ENCODE measurements around the gene SLC35A2.

The SLC35A2 gene

DNA sequence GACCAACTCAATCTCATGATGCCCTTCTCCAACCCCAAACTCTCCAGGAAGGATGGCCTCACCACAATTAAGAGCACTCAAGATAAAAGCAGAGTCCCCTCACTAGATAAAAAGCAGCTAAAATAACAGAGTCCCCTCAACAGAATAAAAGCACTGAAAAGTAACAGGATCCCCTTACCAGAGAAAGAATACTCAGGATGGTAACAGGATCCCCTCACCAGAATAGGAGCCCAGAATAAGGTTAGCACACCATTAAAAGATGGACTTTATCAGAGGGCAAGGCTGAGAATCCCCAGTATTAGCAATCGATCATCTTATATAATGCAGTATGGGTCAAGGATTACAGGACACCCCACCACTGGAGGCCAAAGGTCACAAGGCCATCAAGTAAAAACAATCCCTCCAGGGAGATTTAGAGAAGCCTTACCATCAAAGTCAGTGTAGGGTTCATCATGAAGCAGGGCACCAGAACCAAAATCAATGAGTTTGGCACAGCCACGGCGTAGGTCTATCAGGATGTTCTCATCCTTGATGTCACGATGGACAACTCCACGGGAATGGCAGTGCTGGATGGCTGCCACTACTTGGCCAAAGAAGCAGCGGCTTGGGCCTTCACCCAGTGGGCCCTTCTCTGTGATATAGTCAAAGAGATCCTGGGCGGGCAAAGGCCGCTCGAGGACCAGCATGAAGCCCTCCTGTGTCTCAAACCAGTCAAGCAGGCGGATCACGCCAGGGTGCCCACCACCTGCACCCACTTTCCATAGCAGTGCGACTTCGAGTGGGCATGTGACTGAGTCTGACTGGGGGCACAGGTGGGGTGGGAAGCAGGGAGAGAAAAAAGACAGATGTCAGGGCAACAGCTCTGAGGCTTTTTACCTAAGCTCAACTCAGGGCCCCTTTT lies 3.4 kb upstream of the SLC35A2 start:
- Histone ChIP-seq H3K36me3 (ENCODE audit: insufficient read depth, low read length) (peaks cover 6% of the 10 kb centered on the region; the same call in 1 of the 2 replicates), H3K4me3 (ENCODE audit: low read length, poor library complexity, severe bottlenecking) (no peak overlapping the region), H3K9ac (ENCODE audit: low read depth, low read length, poor library complexity, severe bottlenecking) (no peak overlapping the region)

DNA sequence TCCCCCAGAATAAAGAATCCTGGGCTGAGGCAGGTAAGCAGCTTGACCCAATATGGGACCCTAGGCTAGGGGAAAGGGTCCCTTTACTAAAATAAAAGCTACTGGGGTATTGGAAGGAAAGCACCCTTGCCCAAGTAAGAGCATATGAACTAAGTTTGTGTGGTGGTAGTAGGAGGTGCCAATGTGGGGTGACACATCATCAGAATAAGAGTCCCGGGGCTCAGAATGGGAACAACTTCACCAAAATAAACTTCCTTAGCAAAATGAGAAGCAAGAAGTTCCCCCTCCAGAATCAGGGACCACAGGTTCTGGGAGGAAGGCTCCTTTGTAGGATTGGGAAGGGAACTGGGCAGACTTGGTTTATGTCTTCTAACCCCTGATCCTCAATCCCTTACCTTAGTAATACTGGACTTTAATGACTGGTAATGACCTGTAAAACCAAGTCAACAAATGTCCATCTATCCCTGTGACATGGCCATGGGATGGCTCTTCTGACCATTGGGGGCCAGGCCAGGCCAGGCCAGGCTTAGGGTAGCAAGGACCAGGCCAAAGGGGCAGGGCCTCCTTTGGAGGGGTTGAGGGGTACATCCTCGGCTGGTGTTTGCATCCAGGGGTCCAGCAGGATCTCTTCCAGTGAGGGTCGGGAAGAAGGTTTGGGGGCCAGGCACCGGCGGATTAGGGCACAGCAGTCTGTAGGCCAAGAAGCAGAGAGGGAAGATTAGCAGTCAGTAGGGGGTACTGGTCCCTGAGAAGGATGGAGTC lies 2.3 kb upstream of the SLC35A2 start:
- Histone ChIP-seq H2AFZ (ENCODE audit: low read length) (no peak overlapping the region), H3K4me1 (ENCODE audit: insufficient read depth, low read length, poor library complexity, severe bottlenecking) (peaks cover 6% of the 10 kb centered on the region), H3K4me2 (ENCODE audit: low read depth, low read length, poor library complexity, severe bottlenecking) (no peak overlapping the region), H4K20me1 (ENCODE audit: insufficient read depth, low read length, poor library complexity, severe bottlenecking) (peaks cover 5% of the 10 kb centered on the region), H3K4me3 (ENCODE audit: low read length, poor library complexity, severe bottlenecking) (no peak overlapping the region), H3K36me3 (ENCODE audit: insufficient read depth, low read length) (peaks cover 6% of the 10 kb centered on the region; the same call in 1 of the 2 replicates), H3K9ac (ENCODE audit: low read depth, low read length, poor library complexity, severe bottlenecking) (no peak overlapping the region), H3K9me3 (ENCODE audit: insufficient read depth, low read depth, low read length) (no peaks in the 10 kb centered on the region), H3F3A (ENCODE audit: low read depth) (no peaks in the 10 kb centered on the region), H3K27me3 (ENCODE audit: insufficient read depth, low read length, poor library complexity, severe bottlenecking) (no peaks in the 10 kb centered on the region), H3K9me2 (replicated peaks; ENCODE audit: low read depth, low read length) (no peaks in the 10 kb centered on the region), H3K79me2 (ENCODE audit: insufficient read depth, low read length) (peaks cover 29% of the 10 kb centered on the region)
- no peak for TF ChIP-seq EZH2phosphoT487 (IDR thresholded peaks at IDR 0.05; ENCODE audit: borderline replicate concordance)
- TF ChIP-seq, protein P1, sequence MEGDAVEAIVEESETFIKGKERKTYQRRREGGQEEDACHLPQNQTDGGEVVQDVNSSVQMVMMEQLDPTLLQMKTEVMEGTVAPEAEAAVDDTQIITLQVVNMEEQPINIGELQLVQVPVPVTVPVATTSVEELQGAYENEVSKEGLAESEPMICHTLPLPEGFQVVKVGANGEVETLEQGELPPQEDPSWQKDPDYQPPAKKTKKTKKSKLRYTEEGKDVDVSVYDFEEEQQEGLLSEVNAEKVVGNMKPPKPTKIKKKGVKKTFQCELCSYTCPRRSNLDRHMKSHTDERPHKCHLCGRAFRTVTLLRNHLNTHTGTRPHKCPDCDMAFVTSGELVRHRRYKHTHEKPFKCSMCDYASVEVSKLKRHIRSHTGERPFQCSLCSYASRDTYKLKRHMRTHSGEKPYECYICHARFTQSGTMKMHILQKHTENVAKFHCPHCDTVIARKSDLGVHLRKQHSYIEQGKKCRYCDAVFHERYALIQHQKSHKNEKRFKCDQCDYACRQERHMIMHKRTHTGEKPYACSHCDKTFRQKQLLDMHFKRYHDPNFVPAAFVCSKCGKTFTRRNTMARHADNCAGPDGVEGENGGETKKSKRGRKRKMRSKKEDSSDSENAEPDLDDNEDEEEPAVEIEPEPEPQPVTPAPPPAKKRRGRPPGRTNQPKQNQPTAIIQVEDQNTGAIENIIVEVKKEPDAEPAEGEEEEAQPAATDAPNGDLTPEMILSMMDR (conservative IDR thresholded peaks at IDR 0.05; ENCODE audit: low read length) = no peak

More for the DNA sequence above, 3.4 kb upstream of the SLC35A2 start:
- peaks cover 5% of the 10 kb centered on the region for H4K20me1 ChIP-seq (ENCODE audit: insufficient read depth, low read length, poor library complexity, severe bottlenecking)
- no peak overlapping the region for H2AFZ ChIP-seq (ENCODE audit: low read length)
- H3K9me3 ChIP-seq (ENCODE audit: insufficient read depth, low read depth, low read length) = no peaks in the 10 kb centered on the region
- H3K4me2 ChIP-seq (ENCODE audit: low read depth, low read length, poor library complexity, severe bottlenecking) = no peak overlapping the region
- H3K27me3 ChIP-seq (ENCODE audit: insufficient read depth, low read length, poor library complexity, severe bottlenecking) = no peaks in the 10 kb centered on the region
- no peak for TF ChIP-seq EZH2phosphoT487 (IDR thresholded peaks at IDR 0.05; ENCODE audit: borderline replicate concordance)
- TF ChIP-seq, protein P1 (conservative IDR thresholded peaks at IDR 0.05; ENCODE audit: low read length) = no peak
- peaks cover 26% of the 10 kb centered on the region for H3K79me2 ChIP-seq (ENCODE audit: insufficient read depth, low read length)
- peaks cover 14% of the 10 kb centered on the region for H3K4me1 ChIP-seq (ENCODE audit: insufficient read depth, low read length, poor library complexity, severe bottlenecking)
- H3K9me2 ChIP-seq (replicated peaks; ENCODE audit: low read depth, low read length) = no peaks in the 10 kb centered on the region
- no peaks in the 10 kb centered on the region for H3F3A ChIP-seq (ENCODE audit: low read depth)

DNA sequence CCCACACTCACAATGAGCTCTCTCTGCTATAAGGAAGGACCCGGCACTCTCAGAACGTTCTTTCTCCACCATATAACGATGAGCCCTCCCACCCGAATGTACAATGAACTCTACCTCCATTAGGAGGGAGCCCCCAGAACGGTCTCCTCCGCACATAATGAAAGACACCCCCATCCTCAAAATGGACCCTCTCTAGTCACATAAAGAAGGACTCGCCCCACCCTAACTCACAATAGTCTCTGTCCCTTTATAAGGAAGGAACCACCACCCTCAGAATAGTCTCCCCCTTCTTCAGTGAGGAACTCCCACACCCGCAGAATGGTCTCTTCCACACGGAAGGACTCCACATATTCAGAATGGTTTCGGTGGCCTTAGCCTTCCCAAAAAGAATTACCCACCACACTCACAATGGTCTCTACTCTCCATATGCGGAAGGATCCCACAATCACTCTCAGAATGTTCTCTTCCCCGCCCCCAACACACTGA lies 477 bp downstream of the SLC35A2 start:
- Histone ChIP-seq H3K79me2 (ENCODE audit: insufficient read depth, low read length) (peaks cover 22% of the 10 kb centered on the region), H3K4me3 (ENCODE audit: low read length, poor library complexity, severe bottlenecking) (peak overlapping the region; percentile 83), H3K9ac (ENCODE audit: low read depth, low read length, poor library complexity, severe bottlenecking) (peak overlapping the region; percentile 79), H4K20me1 (ENCODE audit: insufficient read depth, low read length, poor library complexity, severe bottlenecking) (peaks cover 2% of the 10 kb centered on the region), H3K4me2 (ENCODE audit: low read depth, low read length, poor library complexity, severe bottlenecking) (peak overlapping the region; percentile 87), H3K9me2 (replicated peaks; ENCODE audit: low read depth, low read length) (no peaks in the 10 kb centered on the region), H3K4me1 (ENCODE audit: insufficient read depth, low read length, poor library complexity, severe bottlenecking) (peaks cover 6% of the 10 kb centered on the region), H3K36me3 (ENCODE audit: insufficient read depth, low read length) (peaks cover 6% of the 10 kb centered on the region; the same call in 1 of the 2 replicates), H3K9me3 (ENCODE audit: insufficient read depth, low read depth, low read length) (no peaks in the 10 kb centered on the region), H3K27me3 (ENCODE audit: insufficient read depth, low read length, poor library complexity, severe bottlenecking) (no peaks in the 10 kb centered on the region), H3F3A (ENCODE audit: low read depth) (no peaks in the 10 kb centered on the region), H2AFZ (ENCODE audit: low read length) (0 out of 2 replicates have a peak overlapping the region, but pooled peaks have one; percentile 41)
- TF ChIP-seq EZH2phosphoT487 (IDR thresholded peaks at IDR 0.05; ENCODE audit: borderline replicate concordance) = no peak
- TF ChIP-seq, protein P1 (conservative IDR thresholded peaks at IDR 0.05; ENCODE audit: low read length) = no peak

All from Loucy (cell line).